ENCODE results near the gene LSM4. TPM values are rescaled to one million over a fixed set of nuclear protein-coding genes. Genes with fewer than 3 reads are reported as not detected.

LSM4 gene
- total and polyA plus RNA-seq, 2 of the 13 experiments (the other 11 are each of a cell fraction or from before 2014, with no cell fraction given): 65.8 to 166 TPM

DNA sequence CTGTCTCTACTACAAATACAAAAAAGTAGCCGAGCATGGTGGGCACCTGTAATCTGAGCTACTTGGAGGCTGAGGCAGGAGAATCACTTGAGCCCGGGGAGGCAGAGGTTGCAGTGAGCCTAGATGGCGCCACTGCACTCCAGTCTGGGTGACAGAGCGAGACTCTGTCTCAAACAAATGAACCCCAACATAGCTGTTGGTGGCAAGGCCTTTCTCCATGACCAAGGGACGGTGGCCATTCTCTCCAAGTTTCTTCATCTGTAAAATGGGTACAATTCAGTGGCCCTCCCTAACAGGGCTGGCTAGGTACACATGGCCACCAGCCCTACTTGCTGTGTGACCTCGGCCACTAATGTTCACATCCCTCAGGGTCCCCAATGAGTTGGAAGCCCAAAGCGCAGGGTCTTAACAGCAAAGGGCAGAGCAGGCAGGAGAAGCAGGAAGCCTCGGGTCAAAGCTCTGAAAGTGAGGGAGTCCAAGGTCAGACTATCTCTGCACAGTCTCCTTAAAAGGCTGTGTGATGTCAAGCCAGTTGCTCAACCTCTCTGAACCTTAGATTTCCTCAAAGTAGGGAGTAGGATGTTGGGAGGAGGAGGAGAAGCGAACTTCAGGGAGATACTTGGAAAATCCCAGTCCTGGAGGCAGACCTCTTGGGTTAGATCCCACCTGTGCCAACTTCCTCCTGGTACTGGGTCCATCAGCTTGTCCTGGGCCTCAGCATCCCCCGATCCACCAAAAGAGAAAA is 44.2 kb downstream of the LSM4 start (continued):
- TF ChIP-seq PRDM4 (CRISPR knock-in tag; IDR thresholded peaks at IDR 0.05; ENCODE audit: borderline replicate concordance): no peak
- no peak for TF ChIP-seq PRDM10 (CRISPR knock-in tag; IDR thresholded peaks at IDR 0.05; ENCODE audit: low read depth)
- TF ChIP-seq KMT2B (CRISPR knock-in tag; IDR thresholded peaks at IDR 0.05): no peak
- TF ChIP-seq DNMT1 (CRISPR knock-in tag; IDR thresholded peaks at IDR 0.05): no peak
- TF ChIP-seq HDAC1 (CRISPR knock-in tag; IDR thresholded peaks at IDR 0.05): peak; percentile 48; the same call in 1 of the 2 replicates
- TF ChIP-seq, protein P1, sequence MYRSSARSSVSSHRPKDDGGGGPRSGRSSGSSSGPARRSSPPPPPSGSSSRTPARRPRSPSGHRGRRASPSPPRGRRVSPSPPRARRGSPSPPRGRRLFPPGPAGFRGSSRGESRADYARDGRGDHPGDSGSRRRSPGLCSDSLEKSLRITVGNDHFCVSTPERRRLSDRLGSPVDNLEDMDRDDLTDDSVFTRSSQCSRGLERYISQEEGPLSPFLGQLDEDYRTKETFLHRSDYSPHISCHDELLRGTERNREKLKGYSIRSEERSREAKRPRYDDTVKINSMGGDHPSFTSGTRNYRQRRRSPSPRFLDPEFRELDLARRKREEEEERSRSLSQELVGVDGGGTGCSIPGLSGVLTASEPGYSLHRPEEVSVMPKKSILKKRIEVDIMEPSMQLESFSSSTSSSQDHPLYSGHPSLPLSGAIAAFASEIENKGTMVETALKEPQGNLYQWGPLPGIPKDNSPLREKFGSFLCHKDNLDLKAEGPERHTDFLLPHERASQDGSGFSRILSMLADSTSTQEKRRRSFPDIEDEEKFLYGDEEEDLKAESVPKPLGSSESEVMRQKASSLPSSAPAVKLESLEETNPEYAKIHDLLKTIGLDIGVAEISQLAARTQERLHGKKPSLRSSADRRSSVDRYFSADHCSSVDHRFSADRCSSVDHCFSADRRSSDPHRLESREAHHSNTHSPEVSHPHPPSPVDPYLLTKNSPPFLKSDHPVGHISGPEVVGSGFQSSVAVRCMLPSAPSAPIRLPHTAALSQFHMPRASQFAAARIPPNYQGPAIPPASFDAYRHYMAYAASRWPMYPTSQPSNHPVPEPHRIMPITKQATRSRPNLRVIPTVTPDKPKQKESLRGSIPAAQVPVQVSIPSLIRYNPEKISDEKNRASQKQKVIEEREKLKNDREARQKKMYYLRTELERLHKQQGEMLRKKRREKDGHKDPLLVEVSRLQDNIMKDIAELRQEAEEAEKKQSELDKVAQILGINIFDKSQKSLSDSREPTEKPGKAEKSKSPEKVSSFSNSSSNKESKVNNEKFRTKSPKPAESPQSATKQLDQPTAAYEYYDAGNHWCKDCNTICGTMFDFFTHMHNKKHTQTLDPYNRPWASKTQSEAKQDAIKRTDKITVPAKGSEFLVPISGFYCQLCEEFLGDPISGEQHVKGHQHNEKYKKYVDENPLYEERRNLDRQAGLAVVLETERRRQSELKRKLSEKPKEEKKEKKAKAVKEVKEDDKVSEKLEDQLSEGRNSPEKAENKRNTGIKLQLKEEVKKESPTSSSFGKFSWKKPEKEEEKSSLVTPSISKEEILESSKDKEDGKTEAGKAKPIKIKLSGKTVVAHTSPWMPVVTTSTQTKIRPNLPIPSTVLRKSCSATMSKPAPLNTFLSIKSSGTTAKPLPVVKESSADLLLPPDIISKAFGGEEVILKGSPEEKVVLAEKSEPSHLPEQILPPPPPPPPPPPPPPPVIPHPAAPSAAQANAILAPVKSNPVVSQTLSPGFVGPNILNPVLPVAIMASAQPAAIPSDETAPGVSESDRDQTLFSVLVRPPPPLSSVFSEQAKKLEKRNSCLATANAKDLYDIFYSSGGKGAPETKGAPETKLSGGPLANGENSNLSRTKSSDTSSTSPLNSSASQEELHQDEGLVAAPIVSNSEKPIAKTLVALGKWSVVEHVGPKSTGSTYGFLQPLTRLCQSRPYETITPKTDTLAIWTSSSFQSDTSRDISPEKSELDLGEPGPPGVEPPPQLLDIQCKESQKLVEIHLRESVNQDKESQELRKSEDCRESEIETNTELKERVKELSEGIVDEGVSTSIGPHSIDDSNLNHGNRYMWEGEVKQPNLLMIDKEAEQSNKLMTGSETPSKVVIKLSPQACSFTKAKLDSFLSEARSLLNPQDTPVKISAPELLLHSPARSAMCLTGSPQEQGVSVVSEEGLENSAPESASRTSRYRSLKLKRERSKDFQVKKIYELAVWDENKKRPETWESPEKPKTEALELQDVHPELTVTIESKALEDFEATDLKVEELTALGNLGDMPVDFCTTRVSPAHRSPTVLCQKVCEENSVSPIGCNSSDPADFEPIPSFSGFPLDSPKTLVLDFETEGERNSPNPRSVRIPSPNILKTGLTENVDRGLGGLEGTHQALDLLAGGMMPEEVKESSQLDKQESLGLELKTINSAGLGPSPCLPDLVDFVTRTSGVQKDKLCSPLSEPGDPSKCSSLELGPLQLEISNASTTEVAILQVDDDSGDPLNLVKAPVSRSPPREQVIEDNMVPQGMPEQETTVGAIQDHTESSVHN (CRISPR knock-in tag; IDR thresholded peaks at IDR 0.05): 0 out of 2 replicates have a peak, but pooled peaks have one; percentile 2
- peak; percentile 65; the same call in 1 of the 2 replicates for TF ChIP-seq SRF (IDR thresholded peaks at IDR 0.05; ENCODE audit: low read depth, low read length)
- peak; percentile 32; the same call in 1 of the 2 replicates for TF ChIP-seq TBX2 (CRISPR knock-in tag; IDR thresholded peaks at IDR 0.05; ENCODE audit: borderline replicate concordance)
- TF ChIP-seq CREB1 (IDR thresholded peaks at IDR 0.05): no peak
- TF ChIP-seq CREB1 (CRISPR knock-in tag; IDR thresholded peaks at IDR 0.05): no peak
- TF ChIP-seq ZBTB1 (CRISPR knock-in tag; IDR thresholded peaks at IDR 0.05; ENCODE audit: borderline replicate concordance): no peak
- peak; percentile 97 for TF ChIP-seq ZNF768 (CRISPR knock-in tag; IDR thresholded peaks at IDR 0.05)
- TF ChIP-seq HCFC1 (IDR thresholded peaks at IDR 0.05; ENCODE audit: low read depth, low read length): no peak
- TF ChIP-seq ZMYM4 (CRISPR knock-in tag; IDR thresholded peaks at IDR 0.05): 0 out of 2 replicates have a peak, but pooled peaks have one; percentile 8
- no peak for TF ChIP-seq ZNF558 (CRISPR knock-in tag; IDR thresholded peaks at IDR 0.05; ENCODE audit: borderline replicate concordance)
